MCF 10A (cell line): ENCODE measurements around the gene NEDD8. TPM values are rescaled to one million over a fixed set of nuclear protein-coding genes. Genes with fewer than 3 reads are reported as not detected.

Experiments used
- BruUV-seq: library from RNA; stranded (reverse); fragments of 400-500 nt; replicated peaks from 2 replicates; lab custom pipeline; 2021; lab: Mats Ljungman, UMichigan
- CTCF ChIA-PET: fragments of 300-600 bp; sonication (Branson Sonifier 250); formaldehyde crosslinking; extraction: SDS; loops from one replicate; lab custom pipeline; 2021; ENCODE audit warnings: antibody characterized with exemption, inconsistent platforms; lab: Yijun Ruan, JAX
- POLR2A ChIA-PET: fragments of 300-600, 350-650 bp; sonication (Branson Sonifier 250); formaldehyde crosslinking; extraction: SDS; loops from one replicate; lab custom pipeline; 2020; ENCODE audit warnings: antibody characterized with exemption, inconsistent platforms; lab: Yijun Ruan, JAX
- DNase-seq: peaks from one replicate; pipeline ENCODE4 v3.0.0-alpha.2; 2018; ENCODE audit not compliant: unreplicated experiment
- H3K27ac Mint-ChIP-seq: one replicate; pipeline ENCODE4 v1.8.0; 2022; ENCODE audit warnings: mild to moderate bottlenecking, low read depth, mixed read lengths; ENCODE audit not compliant: unreplicated experiment
- H3K27me3 Mint-ChIP-seq: one replicate; pipeline ENCODE4 v1.8.0; 2022; ENCODE audit warnings: mixed read lengths; ENCODE audit not compliant: insufficient read depth, unreplicated experiment
- H3K36me3 Mint-ChIP-seq: one replicate; pipeline ENCODE4 v1.8.0; 2022; ENCODE audit warnings: mild to moderate bottlenecking, moderate library complexity, mixed read lengths; ENCODE audit not compliant: insufficient read depth, unreplicated experiment
- H3K4me1 Mint-ChIP-seq: one replicate; pipeline ENCODE4 v1.8.0; 2022; ENCODE audit warnings: mixed read lengths; ENCODE audit not compliant: insufficient read depth, unreplicated experiment
- H3K4me3 Mint-ChIP-seq: one replicate; pipeline ENCODE4 v1.8.0; 2022; ENCODE audit warnings: mild to moderate bottlenecking, moderate library complexity, mixed read lengths; ENCODE audit not compliant: unreplicated experiment
- H3K9me3 Mint-ChIP-seq: one replicate; pipeline ENCODE4 v1.8.0; 2022; ENCODE audit warnings: mixed read lengths; ENCODE audit not compliant: unreplicated experiment
- intact Hi-C: fragments of 100-400 bp; cut with micrococcal nuclease; formaldehyde crosslinking; loops from 2 replicates; pipeline ENCODE4 v1.14.1; 2022
- total RNA-seq: library from RNA; stranded (reverse); gene quantifications from 2 replicates; pipeline ENCODE4 v1.2.3, GENCODE V29; 2022
- TF ChIP-seq, protein P1 (sequence below): fragments of 200-600 bp; IDR thresholded peaks from one replicate; pipeline ENCODE4 v1.8.0; 2022; ENCODE audit warnings: antibody characterized with exemption, mild to moderate bottlenecking; ENCODE audit not compliant: unreplicated experiment

Gene NEDD8
- total RNA-seq, 1 experiment from 2014 or later, result 243 TPM

GRCh38 chr14:24171422-24172260 is 60.5 kb downstream of the NEDD8 start, which contains the start of gene REC8:
TSS of gene REC8 (plus strand) at chr14:24172080. CDS start at chr14:24172553, 473 bp downstream.
- intact Hi-C loops, result no loop called here
- Mint-ChIP-seq H3K36me3 (peaks cover 27% of the 10 kb centered on the region), H3K27me3 (no peaks in the 10 kb centered on the region), H3K27ac (no peak within 1 kb of the TSS), H3K4me3 (no peak within 1 kb of the TSS), H3K9me3 (no peaks in the 10 kb centered on the region), H3K4me1 (peaks cover 8% of the 10 kb centered on the region)
- BruUV-seq, result no TSS peak
- no peak for DNase-seq
- ChIA-PET CTCF (interaction anchor here (0.6 to 3.1 kb wide), 3 partner anchors 11 to 17 kb away, joined by 3 to 21 read pairs (median 6); partner anchors contain the start of genes IPO4 and IRF9), POLR2A (interaction anchor here (0.6 kb wide), 2 partner anchors 10 to 57 kb away, joined by 3 read pairs; partner anchors contain the start of genes DCAF11 and NRL)
- TF ChIP-seq, protein P1, sequence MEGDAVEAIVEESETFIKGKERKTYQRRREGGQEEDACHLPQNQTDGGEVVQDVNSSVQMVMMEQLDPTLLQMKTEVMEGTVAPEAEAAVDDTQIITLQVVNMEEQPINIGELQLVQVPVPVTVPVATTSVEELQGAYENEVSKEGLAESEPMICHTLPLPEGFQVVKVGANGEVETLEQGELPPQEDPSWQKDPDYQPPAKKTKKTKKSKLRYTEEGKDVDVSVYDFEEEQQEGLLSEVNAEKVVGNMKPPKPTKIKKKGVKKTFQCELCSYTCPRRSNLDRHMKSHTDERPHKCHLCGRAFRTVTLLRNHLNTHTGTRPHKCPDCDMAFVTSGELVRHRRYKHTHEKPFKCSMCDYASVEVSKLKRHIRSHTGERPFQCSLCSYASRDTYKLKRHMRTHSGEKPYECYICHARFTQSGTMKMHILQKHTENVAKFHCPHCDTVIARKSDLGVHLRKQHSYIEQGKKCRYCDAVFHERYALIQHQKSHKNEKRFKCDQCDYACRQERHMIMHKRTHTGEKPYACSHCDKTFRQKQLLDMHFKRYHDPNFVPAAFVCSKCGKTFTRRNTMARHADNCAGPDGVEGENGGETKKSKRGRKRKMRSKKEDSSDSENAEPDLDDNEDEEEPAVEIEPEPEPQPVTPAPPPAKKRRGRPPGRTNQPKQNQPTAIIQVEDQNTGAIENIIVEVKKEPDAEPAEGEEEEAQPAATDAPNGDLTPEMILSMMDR, result no peak

DNA sequence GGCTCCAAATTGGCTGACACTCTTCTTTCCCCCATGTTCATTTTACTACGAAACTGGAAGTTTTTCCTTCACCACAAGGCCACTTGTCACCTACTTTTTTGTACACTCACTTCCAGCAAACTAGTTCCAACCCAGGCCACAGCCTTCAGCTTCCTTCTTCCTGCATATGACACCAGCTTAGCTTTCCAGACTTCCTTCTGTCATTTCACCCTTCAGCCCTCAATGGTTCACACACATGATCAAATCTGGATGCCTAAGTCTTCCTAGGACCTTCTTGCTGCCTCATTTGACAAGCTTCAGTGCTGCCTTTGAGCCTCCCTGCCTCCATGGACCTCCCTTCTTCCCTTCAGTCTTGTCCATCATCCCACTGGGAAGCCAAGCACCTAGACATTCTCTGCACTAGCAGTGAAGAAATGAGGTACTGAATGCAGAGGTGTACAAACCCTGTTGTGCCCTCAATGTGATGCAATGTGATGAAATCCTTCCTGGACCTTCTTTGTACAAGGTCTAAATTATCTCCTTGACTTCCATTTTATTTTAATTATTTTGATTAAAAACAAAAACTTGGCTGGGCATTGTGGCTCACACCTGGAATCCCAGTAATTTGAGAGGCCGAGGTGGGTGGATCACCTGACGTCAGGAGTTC is 64.6 kb downstream of the NEDD8 start:
- intact Hi-C loops, result no loop called here
- H3K36me3 Mint-ChIP-seq, result peaks cover 42% of the 10 kb centered on the region
- ChIA-PET POLR2A (interaction anchor here (1.1 kb wide), 2 partner anchors 11 to 26 kb away, joined by 3 to 5 read pairs; partner anchors contain the start of gene EMC9), CTCF (interaction anchor here (1.1 kb wide), 1 partner anchor 12 kb away, joined by 3 read pairs; no protein-coding TSS in a partner anchor)
- no TSS peak for BruUV-seq
- H3K4me3 Mint-ChIP-seq, result no peak overlapping the region
- no peak overlapping the region for H3K27ac Mint-ChIP-seq
- TF ChIP-seq, protein P1, result no peak
- H3K27me3 Mint-ChIP-seq, result no peaks in the 10 kb centered on the region
- no peak for DNase-seq
- no peaks in the 10 kb centered on the region for H3K9me3 Mint-ChIP-seq
- peaks cover 8% of the 10 kb centered on the region for H3K4me1 Mint-ChIP-seq

Other genes with a start within 250 kb of the NEDD8 start
- gene DHRS4L2, start 243.4 kb downstream of the NEDD8 start, total RNA-seq, result 18.1 and 20.8 TPM in 2 replicates
- 0.20 TPM in 1 of 2 replicates, not detected in the other for gene CARMIL3, start 180.4 kb downstream of the NEDD8 start, total RNA-seq
- gene CPNE6, start 160.8 kb downstream of the NEDD8 start, total RNA-seq, result not detected in 2 replicates
- gene PCK2, start 138.1 kb downstream of the NEDD8 start, total RNA-seq, result 64.7 and 112 TPM in 2 replicates
- 38.6 and 48.8 TPM in 2 replicates for gene DCAF11, start 117.6 kb downstream of the NEDD8 start, total RNA-seq
- gene NRL, start 117.4 kb downstream of the NEDD8 start, total RNA-seq, result 1.3 and 2.1 TPM in 2 replicates
- 0.47 TPM in 1 of 2 replicates, not detected in the other for gene FITM1, start 101.7 kb downstream of the NEDD8 start, total RNA-seq
- gene PSME1, start 96.2 kb downstream of the NEDD8 start, total RNA-seq, result 126 and 135 TPM in 2 replicates
- gene EMC9, start 90.8 kb downstream of the NEDD8 start, total RNA-seq, result 49.2 and 49.9 TPM in 2 replicates
- gene PSME2, start 85.8 kb downstream of the NEDD8 start, total RNA-seq, result 134 and 135 TPM in 2 replicates
- gene RNF31, start 84.9 kb downstream of the NEDD8 start, total RNA-seq, result 62.2 and 67.4 TPM in 2 replicates
- gene IRF9, start 71.1 kb downstream of the NEDD8 start, total RNA-seq, result 13.6 and 23.8 TPM in 2 replicates
- gene REC8, start 60.3 kb downstream of the NEDD8 start, total RNA-seq, result 6.1 and 12.1 TPM in 2 replicates
- 57.2 and 100 TPM in 2 replicates for gene IPO4, start 43.6 kb downstream of the NEDD8 start, total RNA-seq
- 67.8 and 103 TPM in 2 replicates for gene TM9SF1, start 36.9 kb downstream of the NEDD8 start, total RNA-seq
- 0.68 and 1.2 TPM in 2 replicates for gene TSSK4, start 26.7 kb downstream of the NEDD8 start, total RNA-seq
- 88.6 and 99.0 TPM in 2 replicates for gene CHMP4A, start 18.9 kb downstream of the NEDD8 start, total RNA-seq
- 11.0 and 20.2 TPM in 2 replicates for gene MDP1, start 16.3 kb downstream of the NEDD8 start, total RNA-seq
- gene GMPR2, start 562 bp upstream of the NEDD8 start, total RNA-seq, result 77.3 and 79.9 TPM in 2 replicates
- 47.3 and 47.6 TPM in 2 replicates for gene TINF2, start 10.3 kb upstream of the NEDD8 start, total RNA-seq
- gene TGM1, start 30.8 kb upstream of the NEDD8 start, total RNA-seq, result 16.9 and 26.2 TPM in 2 replicates
- gene RABGGTA, start 39.2 kb upstream of the NEDD8 start, total RNA-seq, result 51.7 and 75.0 TPM in 2 replicates
- gene DHRS1, start 67.4 kb upstream of the NEDD8 start, total RNA-seq, result 29.2 and 29.7 TPM in 2 replicates
- gene NOP9, start 67.5 kb upstream of the NEDD8 start, total RNA-seq, result 29.8 and 31.9 TPM in 2 replicates
- gene CIDEB, start 75.6 kb upstream of the NEDD8 start, total RNA-seq, result 0.52 and 1.3 TPM in 2 replicates
- 21.7 and 23.8 TPM in 2 replicates for gene LTB4R2, start 77.8 kb upstream of the NEDD8 start, total RNA-seq
- 15.8 and 19.9 TPM in 2 replicates for gene LTB4R, start 79.1 kb upstream of the NEDD8 start, total RNA-seq
- gene ADCY4, start 102.7 kb upstream of the NEDD8 start, total RNA-seq, result not detected in 2 replicates
- gene RIPK3, start 107.6 kb upstream of the NEDD8 start, total RNA-seq, result not detected in 2 replicates
- 0.23 and 1.7 TPM in 2 replicates for gene NFATC4, start 135.8 kb upstream of the NEDD8 start, total RNA-seq
- not detected in 2 replicates for gene NYNRIN, start 166.6 kb upstream of the NEDD8 start, total RNA-seq
- 2.4 TPM in 2 replicates for gene CBLN3, start 197.3 kb upstream of the NEDD8 start, total RNA-seq
- 63.0 TPM in 2 replicates for gene KHNYN, start 197.6 kb upstream of the NEDD8 start, total RNA-seq
- 53.2 and 58.7 TPM in 2 replicates for gene SDR39U1, start 210.4 kb upstream of the NEDD8 start, total RNA-seq